Neural progenitor cell (in vitro differentiated cells): ENCODE data around the gene CERK.

Source experiments
- EZH2 ChIP-seq: fragments of 200-600 bp; sonication (generic); IDR thresholded peaks from 2 replicates; pipeline ENCODE4 v1.6.1; 2017; ENCODE audit warnings: antibody characterized with exemption, mild to moderate bottlenecking, moderate library complexity
- TF ChIP-seq, protein P1 (sequence below): fragments of 200-600 bp; sonication (generic); IDR thresholded peaks from 2 replicates; pipeline ENCODE4 v1.5.1; 2017; ENCODE audit warnings: antibody characterized with exemption, mild to moderate bottlenecking

GRCh38 chr22:46675479-46675878, 62.6 kb downstream of the CERK start:
- TF ChIP-seq, protein P1, sequence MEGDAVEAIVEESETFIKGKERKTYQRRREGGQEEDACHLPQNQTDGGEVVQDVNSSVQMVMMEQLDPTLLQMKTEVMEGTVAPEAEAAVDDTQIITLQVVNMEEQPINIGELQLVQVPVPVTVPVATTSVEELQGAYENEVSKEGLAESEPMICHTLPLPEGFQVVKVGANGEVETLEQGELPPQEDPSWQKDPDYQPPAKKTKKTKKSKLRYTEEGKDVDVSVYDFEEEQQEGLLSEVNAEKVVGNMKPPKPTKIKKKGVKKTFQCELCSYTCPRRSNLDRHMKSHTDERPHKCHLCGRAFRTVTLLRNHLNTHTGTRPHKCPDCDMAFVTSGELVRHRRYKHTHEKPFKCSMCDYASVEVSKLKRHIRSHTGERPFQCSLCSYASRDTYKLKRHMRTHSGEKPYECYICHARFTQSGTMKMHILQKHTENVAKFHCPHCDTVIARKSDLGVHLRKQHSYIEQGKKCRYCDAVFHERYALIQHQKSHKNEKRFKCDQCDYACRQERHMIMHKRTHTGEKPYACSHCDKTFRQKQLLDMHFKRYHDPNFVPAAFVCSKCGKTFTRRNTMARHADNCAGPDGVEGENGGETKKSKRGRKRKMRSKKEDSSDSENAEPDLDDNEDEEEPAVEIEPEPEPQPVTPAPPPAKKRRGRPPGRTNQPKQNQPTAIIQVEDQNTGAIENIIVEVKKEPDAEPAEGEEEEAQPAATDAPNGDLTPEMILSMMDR, result no peak
- no peak for TF ChIP-seq EZH2
